Esophagus mucosa (tissue), 1 donor: ENCODE data around the gene OPA3. TPM values are rescaled to one million over a fixed set of nuclear protein-coding genes. Genes with fewer than 3 reads are reported as not detected.
"Not testable (repeated sequence)": the region's sequence is repeated elsewhere in the genome, so short reads cannot be mapped to it uniquely, and the experiment has no call there.

Source experiments
- ATAC-seq: fragments of 200-7000 bp; cut with Tn5 transposase; one replicate; pipeline ENCODE4 v1.9.1; 2020
- total RNA-seq: library from RNA; stranded (reverse); gene quantifications from one replicate; pipeline ENCODE4 v1.2.4, GENCODE V29; 2023
- donor health status: DM: yes; HTN: yes; CAD: no.

The OPA3 gene
- 10.0 TPM for total RNA-seq

GRCh38 chr19:45584332-45585157 is at the start of gene OPA3:
OPA3 (minus strand) TSS chr19:45584802; CDS start chr19:45584764, 38 bp downstream.
- ATAC-seq, result peak; percentile 95

- ATAC-seq, result peak; percentile 95
Observed at GRCh38 chr19:45632468-45633196, 48.0 kb upstream of the OPA3 start.

- peak; percentile 72 for ATAC-seq
Observed at GRCh38 chr19:45630463-45630862, 45.9 kb upstream of the OPA3 start.

- no peak for ATAC-seq
Observed at GRCh38 chr19:45629704-45630103, 45.1 kb upstream of the OPA3 start.

- ATAC-seq, result not testable (repeated sequence)
Observed at GRCh38 chr19:45628219-45628618, 43.6 kb upstream of the OPA3 start.

- ATAC-seq, result no peak
Observed at GRCh38 chr19:45623984-45624383, 39.4 kb upstream of the OPA3 start.

GRCh38 chr19:45621976-45622503 is 37.4 kb upstream of the OPA3 start:
- ATAC-seq, result no peak

GRCh38 chr19:45621389-45621788 is 36.8 kb upstream of the OPA3 start:
- ATAC-seq, result no peak

GRCh38 chr19:45616704-45617017 is 32.1 kb upstream of the OPA3 start:
- no peak for ATAC-seq

- ATAC-seq, result peak; percentile 83
Observed at GRCh38 chr19:45615795-45616703, 31.4 kb upstream of the OPA3 start.

- not testable (repeated sequence) for ATAC-seq
Observed at GRCh38 chr19:45615056-45615455, 30.5 kb upstream of the OPA3 start.

- peak; percentile 89 for ATAC-seq
Observed at GRCh38 chr19:45613926-45614725, 29.5 kb upstream of the OPA3 start.

GRCh38 chr19:45608948-45609347 is 24.3 kb upstream of the OPA3 start:
- ATAC-seq, result no peak

GRCh38 chr19:45607071-45608029 is 22.7 kb upstream of the OPA3 start:
- peak; percentile 73 for ATAC-seq

GRCh38 chr19:45601524-45602374 is 17.1 kb upstream of the OPA3 start, which contains the start of gene GPR4:
GPR4 (minus strand) TSS chr19:45602212; CDS start chr19:45591866, 10,346 bp downstream.
- ATAC-seq, result peak; percentile 29

- no peak for ATAC-seq
Observed at GRCh38 chr19:45601115-45601514, 16.5 kb upstream of the OPA3 start.

- ATAC-seq, result no peak
Observed at GRCh38 chr19:45600340-45600885, 15.8 kb upstream of the OPA3 start.

- no peak for ATAC-seq
Observed at GRCh38 chr19:45599286-45599685, 14.7 kb upstream of the OPA3 start.
